Stimulated activated CD4-positive, alpha-beta T cell treated with anti-CD3 and anti-CD28 coated beads, TNF-alpha, amount 100 ng/mL, for 24 hours (primary cell): ENCODE results near the gene EFL1.
"Not testable (repeated sequence)": the region's sequence is repeated elsewhere in the genome, so short reads cannot be mapped to it uniquely, and the experiment has no call there.

Source experiments
- DNase-seq, 3 experiments: peaks; one replicate each; pipeline ENCODE4 v3.0.0-alpha.2; 2020; ENCODE audit warnings: low read depth in 3 of 3

EFL1 gene

DNA sequence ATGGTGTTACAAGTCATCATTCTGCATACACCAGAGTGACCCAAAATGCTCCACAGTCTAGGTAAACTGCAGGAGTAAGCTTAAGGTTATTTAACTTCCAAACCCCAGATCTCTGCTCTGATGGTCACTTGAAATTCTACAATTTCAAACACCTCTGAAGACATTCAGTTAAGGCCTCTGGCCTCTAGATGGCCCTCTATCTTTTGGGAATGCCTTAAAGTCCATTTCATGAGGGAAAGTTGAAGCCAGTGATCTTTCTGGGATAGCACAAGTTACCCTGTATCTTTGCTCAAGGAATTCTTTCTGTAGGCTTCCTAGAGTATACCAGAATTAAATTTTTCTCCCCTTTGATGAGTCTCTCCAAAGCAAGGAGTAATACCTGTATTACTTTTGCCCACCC is 18.7 kb upstream of the EFL1 start:
- DNase-seq = not testable (repeated sequence)

DNA sequence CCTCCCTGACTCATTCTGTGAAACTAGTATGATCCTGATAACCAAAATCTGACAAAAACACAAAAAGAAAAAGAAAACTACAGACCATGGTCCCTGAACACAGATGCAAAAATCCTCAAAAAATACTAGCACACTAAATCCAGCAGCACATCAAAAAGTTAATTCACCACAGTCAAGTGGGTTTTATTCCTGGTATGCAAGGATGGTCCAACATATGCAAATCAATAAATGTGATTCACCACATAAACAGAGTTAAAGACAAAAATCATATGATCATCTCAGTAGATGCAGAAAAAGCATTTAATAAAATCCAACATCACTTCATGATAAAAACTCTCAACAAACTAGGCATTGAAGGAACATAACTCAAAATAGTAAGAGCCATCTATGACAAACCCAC is 12.9 kb upstream of the EFL1 start:
- no peak for DNase-seq

DNA sequence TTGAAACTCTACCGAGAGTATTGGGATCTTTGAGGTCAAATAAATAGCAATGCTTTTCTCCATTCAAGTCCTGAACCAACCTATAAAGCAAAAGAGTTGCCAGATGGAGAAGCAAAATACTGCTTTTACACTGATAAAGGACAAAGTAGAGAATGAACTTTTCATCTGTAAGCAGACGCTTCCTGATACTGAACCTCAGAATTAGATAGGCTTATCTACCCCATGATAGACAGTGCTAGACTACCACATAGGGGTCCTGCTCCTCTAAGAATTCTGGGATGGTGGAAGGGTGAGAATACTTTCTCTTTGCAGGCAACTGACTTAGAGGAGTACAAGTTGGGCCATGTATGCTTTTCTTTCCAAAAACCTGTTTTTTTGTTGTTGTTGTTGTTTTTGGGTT is 9.6 kb upstream of the EFL1 start:
- DNase-seq = no peak

DNA sequence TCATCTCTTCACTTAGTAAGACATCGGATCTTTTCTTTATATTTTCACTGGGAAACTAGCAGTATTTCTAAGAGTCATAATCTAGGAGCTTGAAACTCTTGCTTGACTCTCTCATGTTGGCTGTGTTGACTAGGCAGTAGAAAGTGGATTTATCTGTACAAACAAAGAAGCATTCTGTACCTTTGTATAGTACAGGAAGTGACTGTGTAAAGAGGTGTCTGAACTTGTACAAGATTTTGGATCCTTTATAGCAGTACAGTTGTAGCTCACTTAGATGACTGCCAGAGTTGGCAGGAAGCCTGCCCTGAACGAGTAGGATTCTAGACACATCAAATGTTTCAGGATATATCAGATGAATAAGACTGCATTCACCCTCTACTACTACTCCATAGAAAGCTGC is 5.9 kb upstream of the EFL1 start:
- DNase-seq = not testable (repeated sequence)

DNA sequence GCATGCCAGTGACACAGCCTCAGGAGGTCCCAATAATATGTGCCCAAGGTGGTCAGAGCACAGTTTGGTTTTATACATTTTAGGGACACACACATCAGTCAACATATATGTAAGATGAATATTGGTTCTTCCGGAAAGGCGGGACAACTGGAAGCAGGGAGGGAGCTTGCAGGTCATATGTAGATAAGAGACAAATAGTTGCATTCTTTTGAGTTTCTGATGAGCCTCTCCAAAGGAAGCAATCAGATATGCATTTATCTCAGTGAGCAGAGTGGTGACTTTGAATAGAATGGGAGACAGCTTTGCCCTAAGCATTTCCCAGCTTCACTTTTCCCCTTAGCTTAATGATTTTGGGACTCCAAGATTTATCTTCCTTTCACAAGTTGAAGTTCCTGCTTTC is 4.6 kb upstream of the EFL1 start:
- DNase-seq = not testable (repeated sequence)

DNA sequence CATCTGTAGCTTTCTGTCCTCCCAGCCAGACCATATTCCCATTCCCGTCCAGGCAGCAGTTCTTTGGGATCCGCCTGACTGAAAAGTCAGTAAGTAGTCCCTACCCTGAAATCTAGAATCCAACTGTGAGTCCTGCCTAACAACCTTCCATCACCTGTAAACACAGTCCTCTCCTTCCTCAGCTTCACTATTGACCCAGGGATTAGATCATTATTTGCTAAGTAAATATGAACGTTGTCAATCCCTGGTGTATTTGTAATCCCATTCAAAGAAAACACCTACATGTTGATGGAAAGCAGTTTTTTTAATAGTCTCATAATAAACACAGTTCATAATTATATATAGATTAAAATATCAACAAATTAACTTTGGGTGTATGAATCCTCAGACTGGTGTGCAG is 816 bp upstream of the EFL1 start:
- DNase-seq = no peak

DNA sequence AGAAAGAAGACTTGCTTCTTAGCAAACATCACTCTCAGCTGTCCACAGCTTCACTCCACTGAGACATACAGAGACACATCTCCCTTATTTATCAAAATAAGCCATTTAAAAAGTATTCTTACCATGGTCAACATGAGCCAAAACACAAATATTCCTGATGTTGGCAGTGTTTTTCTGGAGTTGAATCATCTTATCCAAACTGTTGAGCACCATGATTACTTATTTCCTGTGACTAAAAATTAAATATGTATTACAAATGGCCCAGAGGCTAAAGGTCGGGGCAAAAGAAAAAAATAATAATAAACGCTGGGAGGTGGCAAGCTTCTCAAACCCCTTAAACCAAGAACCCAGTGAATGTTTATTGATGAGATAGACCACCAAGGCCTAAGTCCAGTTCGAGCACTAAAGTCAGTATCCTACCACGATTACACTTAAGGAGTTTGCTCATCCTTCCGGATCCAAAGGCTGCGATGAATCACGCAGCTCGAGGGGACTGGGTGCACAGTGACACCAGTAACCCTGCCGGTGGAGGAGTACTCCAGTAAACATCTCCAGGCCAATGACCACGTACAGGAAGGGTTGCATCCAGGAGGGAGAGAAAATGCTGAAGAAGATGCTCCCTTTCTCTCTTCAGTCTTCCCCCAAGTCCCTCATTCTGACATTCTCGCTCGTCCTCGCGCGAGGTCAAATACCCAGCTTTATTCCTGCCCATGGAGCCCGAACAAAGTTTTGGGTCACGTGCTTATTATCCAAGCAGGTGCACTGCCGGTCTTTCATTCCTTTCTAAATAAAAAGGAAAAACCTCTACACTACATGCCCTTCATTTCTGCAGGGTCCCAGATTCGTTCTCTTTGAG is 740 bp downstream of the EFL1 start:
- peak in 2 of 3 experiments; percentile 11 to 52 for DNase-seq

DNA sequence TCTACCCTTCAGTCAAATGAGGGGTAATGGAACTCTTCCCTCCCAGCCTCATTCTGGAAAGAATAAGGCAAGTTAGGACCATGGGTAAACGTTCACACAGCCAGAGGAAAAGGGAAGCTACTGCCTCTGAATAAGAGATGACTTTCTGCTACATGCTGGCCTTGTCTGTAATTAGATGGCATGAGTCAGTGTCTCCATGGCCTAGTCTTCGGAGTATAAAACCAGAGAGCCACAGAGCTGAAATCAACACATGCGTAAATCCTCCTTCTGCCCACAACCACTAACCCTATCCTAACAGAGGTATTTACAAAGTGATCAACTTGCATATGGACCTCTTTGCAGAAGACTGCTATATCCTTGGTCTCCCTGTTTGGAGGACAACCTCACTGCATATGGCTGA is 14.3 kb downstream of the EFL1 start:
- not testable (repeated sequence) for DNase-seq

DNA sequence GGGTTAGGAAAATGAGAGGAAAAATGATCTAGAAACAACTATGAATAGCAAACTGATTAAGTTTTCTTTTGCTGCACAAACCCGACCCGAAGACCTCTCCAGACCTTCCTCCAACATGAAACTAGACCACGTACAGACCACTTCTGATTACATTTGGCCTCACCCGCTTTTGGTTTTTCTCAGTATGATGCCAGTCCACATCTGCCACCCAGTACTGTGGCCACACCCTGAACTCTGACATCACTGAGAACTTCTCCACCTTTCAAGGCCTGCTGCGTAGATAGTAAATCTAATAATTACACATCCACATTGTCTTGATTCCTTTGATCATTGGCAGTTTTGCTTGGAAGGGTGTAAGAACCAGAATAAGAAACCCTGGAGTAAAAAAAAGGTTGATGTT is 16.6 kb downstream of the EFL1 start:
- not testable (repeated sequence) for DNase-seq

DNA sequence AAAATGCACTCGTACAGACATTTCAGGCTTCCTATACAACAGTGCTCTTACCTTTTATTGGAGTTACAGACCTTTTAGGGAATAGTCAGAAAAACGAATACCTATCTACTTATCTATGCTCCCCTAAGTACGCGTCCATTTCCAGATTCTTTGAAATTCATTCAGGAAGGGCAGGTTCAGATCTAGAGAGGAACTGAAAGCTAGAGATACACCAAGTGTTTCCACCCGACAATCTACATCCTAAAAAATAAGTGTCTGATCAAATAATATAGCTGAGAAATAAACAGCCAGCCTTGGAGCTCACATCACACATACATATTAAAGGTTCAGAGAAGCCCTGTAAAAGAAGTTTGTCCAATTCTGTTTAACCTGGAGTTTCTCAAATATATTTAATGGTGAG is 18.9 kb downstream of the EFL1 start:
- not testable (repeated sequence) for DNase-seq

DNA sequence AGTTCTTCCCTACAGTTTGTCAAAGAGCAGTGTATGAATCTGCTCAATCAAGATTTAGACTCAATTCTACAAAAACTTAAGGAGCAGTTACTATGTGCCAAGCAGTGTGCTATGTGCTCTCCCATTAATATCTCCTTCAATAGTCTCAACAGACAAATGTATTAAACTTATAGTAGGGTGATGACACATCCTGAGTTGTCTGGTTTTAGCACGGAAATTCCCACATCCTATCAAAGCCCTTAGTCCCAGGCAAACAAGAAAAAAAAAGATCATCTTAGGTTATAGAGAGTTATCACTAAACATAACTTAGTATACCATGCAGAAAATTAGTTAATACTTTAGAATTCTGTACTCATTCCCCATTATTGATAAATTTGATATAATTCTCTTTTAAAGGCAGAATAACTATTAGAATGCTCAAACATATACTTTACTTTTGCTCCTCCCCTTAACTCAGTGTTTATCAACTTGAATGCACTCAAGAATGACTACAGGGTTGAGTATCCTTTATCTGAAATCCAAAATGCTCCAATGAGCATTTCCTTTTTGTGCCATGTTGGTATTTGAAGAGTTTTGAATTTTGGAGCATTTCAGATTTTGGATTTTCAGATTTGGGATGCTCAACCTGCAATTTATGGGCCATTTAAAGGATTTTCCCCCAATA is 20.6 kb downstream of the EFL1 start:
- DNase-seq = not testable (repeated sequence)

DNA sequence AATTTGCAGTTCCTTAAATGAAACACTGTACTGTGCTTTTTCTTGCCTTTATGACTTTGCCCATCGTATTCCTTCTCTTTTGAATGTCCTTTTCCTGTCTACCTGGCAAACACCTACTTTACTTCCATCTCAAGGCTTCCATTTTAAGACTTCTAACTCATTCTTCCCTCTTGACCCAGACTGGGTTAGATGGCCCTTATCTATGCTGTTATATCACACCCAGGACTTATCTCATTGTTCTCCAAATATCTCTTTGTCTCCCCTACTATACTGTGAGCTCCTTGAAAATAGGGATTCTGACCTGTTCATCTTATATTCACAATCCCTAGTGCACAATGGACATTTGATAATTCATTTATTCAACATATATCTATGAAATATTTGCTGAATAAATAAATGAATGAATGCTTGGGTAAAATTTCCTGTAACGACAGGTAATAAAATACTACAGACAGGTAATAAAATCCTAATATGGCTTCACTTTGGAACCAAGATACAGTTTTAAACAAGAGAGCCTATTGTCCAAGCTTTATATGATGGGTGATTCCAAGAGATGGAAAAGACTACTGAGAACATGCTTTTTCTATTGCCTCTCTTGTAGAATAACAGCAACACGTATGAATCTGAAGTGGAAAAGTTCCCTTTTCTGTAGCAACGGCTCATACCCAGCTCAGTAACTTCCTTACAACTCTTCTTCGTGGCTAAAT is 22.7 kb downstream of the EFL1 start:
- no peak for DNase-seq

DNA sequence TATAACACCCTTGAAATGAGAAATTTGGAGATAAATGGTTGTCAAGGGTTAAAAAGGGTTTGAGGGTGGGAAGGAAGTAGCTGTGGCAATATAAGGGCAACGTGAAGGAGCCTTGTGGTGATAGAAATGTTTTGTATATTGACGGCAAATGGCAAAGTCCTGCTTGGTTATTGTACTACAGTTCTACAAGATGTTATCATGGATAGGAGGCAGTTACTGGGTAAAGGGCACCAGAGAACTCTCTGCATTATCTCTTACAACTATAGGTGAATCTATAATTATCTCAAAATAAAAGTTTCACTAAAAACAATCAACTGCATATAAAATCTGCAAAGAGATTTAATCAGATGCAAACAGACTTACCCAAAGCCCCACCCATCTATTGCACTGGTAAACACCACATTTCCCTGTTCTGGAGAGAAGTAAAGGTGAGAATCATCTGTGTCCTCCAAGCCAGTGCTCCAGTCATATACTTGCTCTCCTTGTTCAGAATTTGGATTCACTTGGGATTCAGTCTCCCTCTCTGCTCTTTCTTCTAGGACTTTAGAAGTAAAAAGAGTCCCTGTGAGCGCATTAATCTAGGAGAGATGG is 24.5 kb downstream of the EFL1 start:
- not testable (repeated sequence) for DNase-seq

DNA sequence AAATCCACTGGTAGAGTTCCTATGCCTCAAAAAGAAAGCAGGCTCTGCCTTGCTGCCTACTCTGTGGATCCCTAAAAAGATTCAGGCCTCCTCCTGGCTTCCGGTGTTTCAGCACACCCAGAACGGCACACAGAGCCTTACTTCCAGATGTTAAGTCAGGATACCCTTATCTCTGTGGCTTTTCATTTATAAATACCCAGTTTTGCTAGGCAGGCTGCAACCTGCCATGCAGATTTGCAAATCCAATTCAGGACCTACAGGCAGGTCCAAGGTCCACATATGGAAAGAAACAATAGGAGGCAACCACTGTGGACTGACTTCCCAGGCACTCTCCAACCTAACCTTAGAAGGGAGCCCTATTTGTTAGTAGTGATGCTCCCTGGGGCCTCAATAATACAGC is 30.7 kb downstream of the EFL1 start:
- DNase-seq = no peak

DNA sequence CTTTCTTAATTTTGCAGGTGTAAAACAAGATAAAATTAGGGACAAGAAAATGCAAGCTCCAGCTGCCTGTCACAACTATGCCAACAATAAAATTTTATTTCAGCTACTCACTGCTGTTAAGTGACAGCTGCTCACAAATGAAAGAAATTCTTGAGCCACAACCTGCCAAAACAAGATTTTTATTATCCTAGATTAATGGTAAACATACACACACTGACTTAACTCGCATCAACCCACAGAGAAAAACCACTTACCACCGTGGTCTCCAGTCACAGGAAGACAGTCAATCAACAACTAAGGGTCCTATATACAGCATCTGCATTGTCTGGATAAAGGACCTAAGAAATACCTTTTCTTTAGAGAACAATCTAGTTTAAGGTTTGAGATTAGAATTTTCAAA is 31.3 kb downstream of the EFL1 start:
- no peak for DNase-seq

DNA sequence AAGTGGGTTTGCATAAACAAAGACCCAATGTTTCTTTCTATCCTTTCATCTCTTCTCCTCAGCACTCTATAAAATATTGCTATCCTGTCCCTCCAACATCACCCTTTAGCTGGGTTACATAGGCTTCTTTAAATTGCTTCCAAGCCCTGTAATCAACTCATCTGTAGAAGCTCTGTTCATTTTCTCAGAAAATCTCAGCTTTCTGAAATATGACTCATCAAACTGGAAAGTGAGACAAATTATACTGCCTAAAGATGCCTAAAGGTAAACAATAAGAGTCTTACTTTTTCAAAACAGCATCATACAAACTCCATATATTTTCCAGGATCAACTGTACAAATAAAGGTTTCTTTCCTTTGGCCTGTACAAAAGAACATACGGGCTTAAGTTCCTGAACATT is 33.8 kb downstream of the EFL1 start:
- no peak for DNase-seq

DNA sequence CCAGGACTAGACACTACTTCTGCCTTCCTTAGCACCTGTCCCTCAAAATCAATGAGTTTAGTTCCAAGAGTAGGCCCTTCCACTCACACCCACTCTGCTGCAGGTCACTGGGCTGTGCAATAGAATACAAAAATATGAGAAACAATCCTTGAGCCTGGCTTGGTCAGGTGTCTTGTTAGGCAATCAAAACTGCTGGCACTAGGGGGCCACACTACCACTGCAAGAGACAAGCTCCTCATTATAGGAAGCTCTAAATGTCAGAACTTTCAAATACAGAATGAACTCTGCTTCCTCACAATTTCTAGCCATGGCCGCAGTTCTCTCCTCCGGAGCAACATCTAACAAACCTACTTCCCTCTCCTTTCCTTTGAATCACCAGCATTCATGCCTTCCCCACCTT is 41.0 kb downstream of the EFL1 start:
- peak in 1 of 3 experiments; percentile 4 for DNase-seq

DNA sequence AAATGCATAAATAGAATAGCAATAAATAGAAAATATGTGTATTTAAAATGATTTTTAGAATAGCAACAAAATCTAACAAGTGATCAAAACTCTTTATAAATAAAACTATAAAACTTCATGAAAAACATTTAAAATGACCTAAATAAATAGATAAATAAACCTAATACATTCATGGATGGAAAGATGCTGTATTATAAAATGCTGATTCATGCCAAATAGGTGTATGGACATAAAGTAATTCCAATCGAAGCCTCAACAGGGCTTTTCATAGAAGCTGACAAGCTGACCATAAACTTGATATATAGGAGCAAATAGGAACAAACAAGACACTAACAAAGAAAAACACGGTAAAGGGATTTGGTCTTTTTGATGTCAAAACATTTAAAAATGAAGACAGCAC is 46.4 kb downstream of the EFL1 start:
- not testable (repeated sequence) for DNase-seq

DNA sequence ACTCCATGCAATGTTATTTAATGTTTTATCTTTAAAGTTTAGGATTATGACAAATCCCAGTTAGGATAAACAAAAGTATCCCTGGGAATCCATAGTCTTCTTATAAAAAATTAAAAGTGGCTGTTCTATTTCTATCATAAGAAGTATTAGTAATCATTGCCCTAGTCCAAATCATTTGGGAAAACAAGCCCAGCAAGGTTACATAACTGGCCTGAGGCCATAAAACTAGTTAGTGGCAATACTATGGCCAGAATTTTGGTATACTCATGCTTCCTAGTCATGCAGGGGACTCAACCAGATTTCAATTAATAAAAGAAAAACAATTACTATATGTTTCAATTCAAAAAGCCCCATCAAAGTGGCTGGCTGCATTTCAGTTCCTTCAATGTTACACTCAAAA is 50.3 kb downstream of the EFL1 start:
- not testable (repeated sequence) for DNase-seq

DNA sequence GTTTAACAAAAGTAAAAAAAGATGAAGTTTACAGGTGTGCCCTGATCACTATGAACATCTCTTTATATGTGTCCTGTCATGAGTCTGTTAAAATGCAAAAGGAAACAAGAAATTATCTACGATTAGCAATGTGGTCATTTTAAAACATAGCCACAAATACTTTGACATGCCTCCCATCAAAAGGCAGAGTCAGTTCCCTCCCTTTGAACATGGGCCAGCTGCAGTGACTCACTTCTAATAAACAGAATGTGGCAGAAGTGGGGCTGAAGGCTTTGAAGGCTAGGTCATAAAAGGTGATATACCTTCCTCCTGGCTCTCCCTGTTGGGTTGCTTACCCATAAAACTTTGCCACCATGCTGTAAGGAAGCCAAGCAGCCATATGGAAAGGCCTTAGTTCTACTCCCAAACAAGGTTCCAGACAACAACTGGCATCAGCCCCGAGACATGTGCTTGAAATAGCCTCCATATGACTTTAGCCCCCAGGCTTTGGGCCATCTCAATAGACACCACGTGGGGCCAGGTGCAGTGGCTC is 52.4 kb downstream of the EFL1 start:
- not testable (repeated sequence) for DNase-seq

DNA sequence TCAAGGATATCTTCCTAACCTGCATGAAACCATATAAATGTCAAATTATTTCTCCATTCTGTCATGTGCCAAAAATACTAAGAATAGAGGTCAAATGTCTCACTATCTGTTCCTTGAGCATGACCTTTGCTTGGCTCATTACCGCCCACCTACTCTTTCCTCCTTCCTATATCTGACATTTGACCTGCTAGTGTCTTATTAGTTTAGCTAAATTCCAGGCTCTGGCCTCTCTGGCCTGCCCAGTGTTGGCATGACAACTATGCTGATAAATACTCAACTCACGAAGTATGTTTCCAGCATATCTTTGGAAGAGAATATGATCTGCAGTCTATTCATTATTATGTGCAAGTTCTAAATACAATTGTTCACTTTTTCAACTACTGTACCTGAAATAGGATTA is 58.0 kb downstream of the EFL1 start:
- not testable (repeated sequence) for DNase-seq
